Measurements from ENCODE around the gene NAT8.
"Not testable (repeated sequence)": the region's sequence is repeated elsewhere in the genome, so short reads cannot be mapped to it uniquely, and the experiment has no call there.

NAT8 gene

DNA sequence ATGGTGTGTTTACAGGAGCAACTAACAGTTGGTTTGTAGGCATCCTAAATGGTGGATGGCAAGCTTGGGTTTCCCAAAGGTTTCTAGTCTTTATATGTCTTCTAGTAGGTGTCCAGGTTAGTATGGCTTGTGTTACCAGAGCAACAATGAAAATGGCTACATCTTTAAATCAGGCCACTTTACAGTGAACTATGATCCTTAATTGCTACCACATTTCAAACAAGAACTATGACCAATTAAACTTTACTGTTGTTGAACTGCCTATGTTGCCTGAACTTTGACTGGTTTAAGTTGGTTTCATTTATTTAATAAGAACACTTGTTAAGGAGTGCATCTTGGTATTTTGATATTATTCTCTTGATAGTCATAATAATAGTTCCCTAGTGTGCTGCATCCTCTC is 5.2 kb downstream of the NAT8 start:
- DNase-seq (ENCODE audit: low read depth): not testable (repeated sequence)

- DNase-seq (ENCODE audit: low read depth): peak; percentile 35
These were observed 11.5 kb downstream of the NAT8 start for GRCh38 chr2:73630662-73631266.

DNA sequence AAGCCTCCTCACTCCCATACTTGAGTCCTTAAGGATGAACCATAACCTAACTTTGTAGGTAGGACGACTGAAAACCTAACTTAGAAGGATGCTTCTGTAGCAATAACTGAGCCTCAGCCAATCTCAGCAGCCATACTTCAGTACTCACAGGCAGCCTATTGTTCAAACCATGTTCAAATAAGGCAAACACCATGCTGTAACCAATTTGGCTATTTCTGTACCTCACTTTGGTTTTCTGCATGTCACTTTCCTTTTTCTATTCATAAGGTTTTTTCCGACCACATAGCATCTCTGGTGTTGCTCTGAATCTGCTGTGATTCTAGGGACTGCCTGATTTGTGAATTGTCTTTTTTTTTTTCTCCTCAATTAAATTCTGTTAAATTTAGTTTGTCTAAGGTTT is 13.7 kb downstream of the NAT8 start:
- not testable (repeated sequence) for DNase-seq (ENCODE audit: low read depth)

GRCh38 chr2:73626237-73626636 is 16.0 kb downstream of the NAT8 start:
- not testable (repeated sequence) for DNase-seq (ENCODE audit: low read depth)

DNA sequence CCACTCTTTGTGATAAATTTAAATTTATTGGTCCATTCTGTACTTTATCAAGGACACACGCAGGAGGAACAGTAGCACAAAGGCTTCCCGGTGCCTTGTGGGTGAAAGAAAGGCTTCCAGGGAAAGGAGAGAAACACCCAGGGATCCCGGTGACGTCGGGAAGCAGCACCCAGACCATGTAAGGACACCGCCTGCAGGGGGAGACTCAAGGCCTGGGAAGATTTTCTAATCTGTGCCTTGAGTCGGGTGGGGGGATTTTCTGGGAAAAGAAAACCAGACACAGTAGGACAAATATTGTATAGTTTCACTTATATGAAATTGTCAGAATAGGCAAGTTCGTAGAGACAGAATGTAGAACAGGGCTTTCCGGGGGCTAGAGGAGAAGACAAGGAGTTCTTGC is 17.6 kb downstream of the NAT8 start:
- not testable (repeated sequence) for DNase-seq (ENCODE audit: low read depth)

DNA sequence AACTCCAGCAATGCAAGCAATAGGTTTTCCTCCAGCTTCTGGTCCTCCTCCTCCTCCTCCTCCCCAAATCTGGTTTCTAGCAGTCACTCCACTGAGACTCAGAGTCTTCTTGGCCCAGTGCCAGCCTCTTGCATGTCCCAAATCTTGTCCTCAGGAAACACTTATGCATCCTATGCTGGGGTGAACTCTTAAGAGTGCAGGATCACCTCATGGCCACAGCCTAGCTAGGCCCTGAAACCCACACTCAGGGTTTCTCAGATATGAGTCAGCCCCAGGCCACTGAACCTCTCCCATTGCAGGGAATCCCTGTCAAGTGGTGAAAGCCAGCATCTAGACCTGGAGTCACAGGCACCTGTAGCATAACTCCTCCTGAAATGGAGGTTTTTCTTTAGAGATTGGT is 18.2 kb downstream of the NAT8 start:
- peak; percentile 19 for DNase-seq (ENCODE audit: low read depth)

- DNase-seq (ENCODE audit: low read depth): not testable (repeated sequence)
These were observed 22.3 kb downstream of the NAT8 start for GRCh38 chr2:73619925-73620324.

DNA sequence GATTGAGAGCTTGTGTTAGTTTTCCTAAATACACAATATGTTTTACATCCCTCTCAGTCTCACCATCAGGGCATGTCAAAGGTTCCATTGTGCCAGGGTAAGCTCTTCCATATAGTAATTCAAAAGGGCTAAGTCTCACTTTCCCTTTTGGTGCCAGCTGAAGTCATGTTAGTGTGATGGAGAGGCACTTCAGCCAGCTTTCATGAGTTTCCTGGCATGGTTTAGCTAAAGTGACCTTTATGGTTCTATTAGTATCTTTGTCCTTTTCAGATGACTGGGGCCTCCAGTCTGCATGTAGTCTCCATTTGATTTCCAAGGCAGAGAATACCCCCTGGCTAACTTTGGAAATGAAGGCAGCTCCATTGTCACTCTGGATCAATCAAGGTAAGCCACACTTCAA is 27.2 kb downstream of the NAT8 start:
- DNase-seq (ENCODE audit: low read depth): no peak

DNA sequence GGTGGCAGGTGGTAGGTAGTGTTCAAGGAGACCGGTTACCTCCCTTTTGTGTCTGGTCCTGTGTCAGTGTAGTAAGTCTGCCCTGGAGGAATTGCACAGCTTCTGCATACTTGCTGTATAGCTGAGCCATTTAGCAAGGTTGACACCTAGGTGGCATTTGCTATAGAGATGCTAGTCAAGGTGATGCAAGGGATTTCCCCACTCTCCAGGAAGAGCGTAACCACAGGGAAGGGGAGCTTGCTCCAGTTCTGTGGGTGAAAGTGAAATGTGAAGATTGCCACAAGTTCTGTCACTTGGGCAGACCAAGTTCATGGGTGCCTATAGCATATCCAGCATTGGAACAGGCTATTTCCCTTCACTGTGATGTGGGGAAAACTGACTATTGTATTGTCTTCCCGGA is 28.1 kb downstream of the NAT8 start:
- no peak for DNase-seq (ENCODE audit: low read depth)

DNA sequence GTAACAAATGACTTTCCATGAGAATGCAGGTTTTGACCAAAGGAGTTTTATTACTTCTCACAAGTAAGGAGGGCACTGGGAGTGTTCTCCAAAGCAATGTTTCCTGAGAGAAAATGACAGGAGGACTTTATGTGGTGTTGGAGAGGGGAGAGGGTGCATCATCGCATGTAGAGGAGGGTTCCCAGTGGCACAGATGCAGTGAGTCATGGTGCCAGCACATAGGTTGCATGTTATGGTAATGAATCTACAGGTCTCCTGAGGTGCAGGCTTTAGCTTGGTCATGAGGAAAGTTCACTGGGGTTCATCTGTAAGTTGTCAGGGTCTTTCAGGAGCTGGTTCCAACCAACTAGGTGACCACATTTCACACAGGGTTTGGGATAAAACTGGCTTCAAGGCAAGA is 30.4 kb downstream of the NAT8 start:
- DNase-seq (ENCODE audit: low read depth): peak; percentile 58

GRCh38 chr2:73611193-73611592 is 31.0 kb downstream of the NAT8 start:
- DNase-seq (ENCODE audit: low read depth): no peak

DNA sequence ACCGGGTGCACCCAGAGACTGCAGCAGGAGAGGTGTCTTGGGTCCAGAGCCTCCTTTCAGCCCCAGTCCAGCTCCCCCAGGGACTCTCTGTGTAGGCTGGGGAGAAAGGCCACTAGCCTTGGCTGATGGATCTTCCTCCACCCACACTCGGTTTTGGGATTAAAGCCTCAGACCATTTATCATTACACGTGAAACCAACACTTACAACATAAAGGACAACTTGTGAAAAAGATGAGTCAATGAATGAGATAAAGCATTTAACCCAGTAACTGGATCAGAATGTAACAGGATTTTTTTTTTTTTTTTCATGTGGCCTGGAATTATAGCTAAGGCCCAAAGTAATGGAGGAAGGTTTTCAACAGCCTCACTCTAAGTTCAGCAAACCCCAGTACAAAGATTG is 32.1 kb downstream of the NAT8 start:
- no peak for DNase-seq (ENCODE audit: low read depth)

DNA sequence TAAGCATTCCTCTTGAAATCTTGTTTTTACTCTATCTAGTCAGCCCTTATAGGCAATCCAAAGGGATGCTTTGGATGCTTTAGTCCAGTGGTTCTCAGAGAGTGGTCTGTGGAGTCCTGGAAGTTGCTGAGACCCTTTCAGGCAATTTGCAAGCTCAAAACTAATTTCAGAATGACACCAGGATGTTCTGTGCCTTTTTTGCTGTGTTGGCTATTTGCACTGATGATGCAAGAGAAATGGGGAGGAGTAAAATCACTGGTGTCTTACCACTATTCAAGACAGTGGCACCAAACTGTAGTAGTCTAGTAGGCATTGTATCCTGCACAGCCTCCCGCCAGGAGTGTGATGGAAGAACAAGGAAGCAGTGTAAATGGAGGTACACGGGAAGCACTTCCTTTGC is 37.6 kb downstream of the NAT8 start:
- not testable (repeated sequence) for DNase-seq (ENCODE audit: low read depth)

- DNase-seq (ENCODE audit: low read depth): peak; percentile 61
These were observed 39.1 kb downstream of the NAT8 start for GRCh38 chr2:73603099-73603588.

DNA sequence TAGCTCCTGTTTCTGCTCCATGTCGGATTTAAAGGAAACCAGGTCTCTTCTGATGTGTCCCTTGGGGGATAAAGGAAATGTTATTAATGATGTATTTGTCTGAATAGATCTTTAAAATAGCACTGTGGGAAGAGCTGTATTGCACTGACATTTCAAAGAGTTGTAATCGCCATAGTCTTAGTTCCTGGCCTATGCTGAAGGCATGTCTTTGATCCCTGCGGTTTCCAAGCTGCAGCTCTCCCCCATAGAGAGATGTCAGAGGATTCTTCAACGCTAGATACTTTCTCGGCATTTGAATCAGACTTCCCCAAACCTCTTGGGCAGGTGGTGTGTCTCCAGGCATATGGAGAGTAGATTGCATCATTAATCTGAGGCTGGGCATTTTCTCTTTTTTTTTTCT is 40.4 kb downstream of the NAT8 start:
- DNase-seq (ENCODE audit: low read depth): no peak

DNA sequence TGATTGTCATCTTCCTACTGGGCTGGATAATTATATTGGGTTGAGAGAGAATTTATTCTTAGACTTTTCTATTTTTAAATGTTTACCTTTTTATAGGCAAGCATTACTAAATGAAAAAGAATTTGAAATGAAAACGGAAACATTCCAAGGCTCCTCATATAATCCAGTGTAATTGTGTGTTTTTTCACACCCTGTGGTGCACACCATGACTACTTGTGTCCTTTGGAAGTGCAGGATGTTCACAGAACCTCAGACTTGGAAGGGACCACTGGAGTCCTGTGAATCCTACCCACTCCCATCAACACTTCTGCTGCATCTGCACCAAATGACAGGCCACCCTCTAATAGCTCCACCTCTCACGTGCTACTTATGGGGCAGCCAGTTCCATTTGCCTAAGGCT is 48.0 kb downstream of the NAT8 start:
- DNase-seq (ENCODE audit: low read depth): no peak

DNA sequence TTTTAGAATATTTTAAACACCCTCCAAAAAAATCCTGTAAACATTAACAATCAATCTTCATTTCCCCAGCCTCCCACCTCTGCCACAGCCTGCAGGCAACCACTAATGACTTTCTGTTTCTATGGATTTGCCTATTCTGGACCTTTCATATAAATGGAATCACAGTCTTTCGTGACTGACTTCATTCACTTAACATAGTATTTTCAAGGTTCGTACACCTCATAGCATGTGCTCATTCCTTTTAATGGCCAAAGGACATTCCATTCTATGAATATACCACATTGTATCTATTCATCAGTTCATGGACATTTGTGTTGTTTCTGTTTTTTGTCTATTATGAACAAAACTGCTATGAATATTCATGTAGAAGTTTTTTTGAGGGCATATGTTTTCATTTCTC is 48.5 kb downstream of the NAT8 start:
- DNase-seq (ENCODE audit: low read depth): no peak
